ENCODE data around the gene HAP1. TPM values are rescaled to one million over a fixed set of nuclear protein-coding genes. Genes with fewer than 3 reads are reported as not detected.

Gene HAP1
- total and polyA plus RNA-seq, 4 donors, result under 0.01 to 0.05 (median 0.03) TPM

DNA sequence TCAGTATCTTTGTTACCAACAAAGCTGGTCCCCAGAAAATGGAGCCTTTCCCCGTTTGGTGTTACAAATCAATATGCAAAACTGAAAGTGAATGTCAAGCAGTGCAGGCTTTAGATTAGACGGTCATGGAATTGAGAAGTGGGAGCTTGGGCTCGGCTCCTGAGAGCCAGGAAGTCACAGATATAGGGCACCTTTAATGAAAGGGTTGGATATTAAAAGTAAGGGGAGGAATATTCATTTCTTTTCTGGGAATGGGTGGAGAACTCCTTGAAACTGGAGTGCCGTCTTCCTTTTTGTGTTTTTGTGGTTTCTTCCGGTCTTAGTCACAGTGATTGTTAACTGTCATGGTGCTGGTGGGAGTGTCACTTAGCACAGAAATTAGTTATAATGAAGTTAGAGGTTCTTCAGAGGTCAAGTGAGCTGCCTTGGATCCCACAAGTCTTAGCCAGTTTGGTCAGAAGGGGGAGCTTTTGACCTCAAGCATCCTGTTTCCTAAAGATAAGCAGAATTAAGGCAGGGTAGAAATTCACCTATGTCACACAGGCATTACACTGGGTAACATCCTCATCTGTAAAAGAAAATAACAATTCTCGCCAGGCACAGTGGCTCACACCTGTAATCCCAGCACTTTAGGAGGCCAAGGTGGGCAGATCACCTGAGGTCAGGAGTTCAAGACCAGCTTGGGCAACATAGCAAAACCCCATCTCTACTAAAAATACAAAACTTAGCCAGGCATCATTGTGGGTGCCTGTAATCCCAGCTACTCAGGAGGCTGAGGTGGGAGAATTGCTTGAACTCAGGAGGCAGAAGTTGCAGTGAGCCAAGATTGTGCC is 55.3 kb downstream of the HAP1 start:
- Histone ChIP-seq H3K27me3 (ENCODE audit: control insufficient read depth in 4 of 4, insufficient read depth in 4 of 4, low read length in 3 of 4) (no peaks in the 10 kb centered on the region), H3K27ac (ENCODE audit: low read depth in 1 of 2, low read length in 2 of 2) (peak overlapping the region; percentile 45 to 80), H3K9me3 (ENCODE audit: control insufficient read depth in 4 of 4, low read length in 3 of 4) (no peaks in the 10 kb centered on the region), H3K36me3 (ENCODE audit: control insufficient read depth in 4 of 4, insufficient read depth in 3 of 4, low read depth in 1 of 4, low read length in 3 of 4) (no peaks in the 10 kb centered on the region), H3K4me1 (ENCODE audit: control insufficient read depth in 4 of 4, insufficient read depth in 4 of 4, low read length in 3 of 4) (peaks cover 2 to 13% (median 10%) of the 10 kb centered on the region in 4 donors), H3K4me3 (ENCODE audit: low read depth in 1 of 3, low read length in 3 of 3) (peak overlapping the region in 2 of 3 donors; percentile 7 to 17), H3K9ac (ENCODE audit: low read depth in 1 of 2, low read length in 2 of 2) (peak overlapping the region in 1 of 2 donors; percentile 16)
- DNase-seq (ENCODE audit: low spot score), result no peak
- peak in 1 of 2 donors; percentile 31 for TF ChIP-seq GABPA (IDR thresholded peaks at IDR 0.05 in 1 of 2, conservative IDR thresholded peaks at IDR 0.05 in 1 of 2)
- no peak for TF ChIP-seq TAF1 (conservative IDR thresholded peaks at IDR 0.05)
- TF ChIP-seq, protein P1, sequence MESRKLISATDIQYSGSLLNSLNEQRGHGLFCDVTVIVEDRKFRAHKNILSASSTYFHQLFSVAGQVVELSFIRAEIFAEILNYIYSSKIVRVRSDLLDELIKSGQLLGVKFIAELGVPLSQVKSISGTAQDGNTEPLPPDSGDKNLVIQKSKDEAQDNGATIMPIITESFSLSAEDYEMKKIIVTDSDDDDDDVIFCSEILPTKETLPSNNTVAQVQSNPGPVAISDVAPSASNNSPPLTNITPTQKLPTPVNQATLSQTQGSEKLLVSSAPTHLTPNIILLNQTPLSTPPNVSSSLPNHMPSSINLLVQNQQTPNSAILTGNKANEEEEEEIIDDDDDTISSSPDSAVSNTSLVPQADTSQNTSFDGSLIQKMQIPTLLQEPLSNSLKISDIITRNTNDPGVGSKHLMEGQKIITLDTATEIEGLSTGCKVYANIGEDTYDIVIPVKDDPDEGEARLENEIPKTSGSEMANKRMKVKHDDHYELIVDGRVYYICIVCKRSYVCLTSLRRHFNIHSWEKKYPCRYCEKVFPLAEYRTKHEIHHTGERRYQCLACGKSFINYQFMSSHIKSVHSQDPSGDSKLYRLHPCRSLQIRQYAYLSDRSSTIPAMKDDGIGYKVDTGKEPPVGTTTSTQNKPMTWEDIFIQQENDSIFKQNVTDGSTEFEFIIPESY (IDR thresholded peaks at IDR 0.05), result peak; percentile 12
- peak; percentile 38 to 52 for TF ChIP-seq RXRA (IDR thresholded peaks at IDR 0.05)
- peak; percentile 51 for TF ChIP-seq REST (IDR thresholded peaks at IDR 0.05)
- no peak for TF ChIP-seq CTCF (IDR thresholded peaks at IDR 0.05; ENCODE audit: low read depth, low read length, missing input control)
- peak; percentile 49 for TF ChIP-seq SP1 (IDR thresholded peaks at IDR 0.05)
- TF ChIP-seq YY1 (IDR thresholded peaks at IDR 0.05), result peak; percentile 54
- TF ChIP-seq NR2F2 (IDR thresholded peaks at IDR 0.05), result peak; percentile 93
- 23% methylated on average over 6 of the region's 6 CpGs for WGBS

DNA sequence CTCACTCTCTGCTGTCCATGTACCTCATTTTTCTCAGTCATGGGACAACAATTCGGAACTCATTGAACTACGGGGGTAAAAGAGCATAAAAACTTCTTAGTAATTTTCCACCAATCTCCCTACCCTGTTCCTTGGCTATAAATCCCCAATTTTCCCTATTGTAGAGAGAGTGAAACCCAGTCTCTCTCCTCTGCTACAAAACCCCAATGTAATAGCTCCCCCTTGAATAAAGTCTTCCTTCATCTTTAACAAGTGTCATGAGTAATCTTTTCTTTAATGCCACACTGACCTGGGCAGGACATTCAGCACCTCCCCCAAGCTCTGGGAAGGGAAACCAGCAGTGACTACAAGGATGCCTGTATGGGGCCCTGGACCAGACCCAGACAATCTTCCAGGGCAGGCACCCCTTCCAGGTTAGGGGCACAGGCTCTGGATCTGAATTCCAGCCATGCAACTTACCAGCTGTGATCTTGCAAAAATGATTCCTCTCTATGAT is 56.0 kb downstream of the HAP1 start:
- peak overlapping the region in 1 of 2 donors; percentile 16 for H3K9ac ChIP-seq (ENCODE audit: low read depth in 1 of 2, low read length in 2 of 2)
- H3K4me3 ChIP-seq (ENCODE audit: low read depth in 1 of 3, low read length in 3 of 3), result peak overlapping the region in 2 of 3 donors; percentile 7 to 17
- H3K9me3 ChIP-seq (ENCODE audit: control insufficient read depth in 4 of 4, low read length in 3 of 4), result no peaks in the 10 kb centered on the region
- no peaks in the 10 kb centered on the region for H3K36me3 ChIP-seq (ENCODE audit: control insufficient read depth in 4 of 4, insufficient read depth in 3 of 4, low read depth in 1 of 4, low read length in 3 of 4)
- no peaks in the 10 kb centered on the region for H3K27me3 ChIP-seq (ENCODE audit: control insufficient read depth in 4 of 4, insufficient read depth in 4 of 4, low read length in 3 of 4)
- peak overlapping the region; percentile 45 to 80 for H3K27ac ChIP-seq (ENCODE audit: low read depth in 1 of 2, low read length in 2 of 2)
- no peak for DNase-seq (ENCODE audit: low spot score)
- TF ChIP-seq EGR1 (IDR thresholded peaks at IDR 0.05; ENCODE audit: low read depth in 2 of 2), result no peak
- no peak for TF ChIP-seq NR2F2 (IDR thresholded peaks at IDR 0.05)
- TF ChIP-seq ATF3 (IDR thresholded peaks at IDR 0.05), result no peak
- TF ChIP-seq JUND (IDR thresholded peaks at IDR 0.05), result no peak
- no peak for TF ChIP-seq HNF4A (conservative IDR thresholded peaks at IDR 0.05)
- WGBS, result 89% methylated on average over 2 of the region's 2 CpGs
- peaks cover 2 to 13% (median 10%) of the 10 kb centered on the region in 4 donors for H3K4me1 ChIP-seq (ENCODE audit: control insufficient read depth in 4 of 4, insufficient read depth in 4 of 4, low read length in 3 of 4)

All from liver (tissue), 9 donors.